Activated naive CD8-positive, alpha-beta T cell treated with anti-CD3 and anti-CD28 coated beads, Interleukin-2, amount 50 U/mL, for 24 hours (primary cell): ENCODE data around the gene CDK5RAP2.
"Not testable (repeated sequence)": the region's sequence is repeated elsewhere in the genome, so short reads cannot be mapped to it uniquely, and the experiment has no call there.

Source experiments
- ATAC-seq: fragments of 150-1000 bp; cut with Tn5 transposase; one replicate; pipeline ENCODE4 v1.10.0; 2021
- DNase-seq: peaks from one replicate; pipeline ENCODE4 v3.0.0; 2021
- H3K27ac Mint-ChIP-seq: one replicate; pipeline ENCODE4 v1.8.0; 2021; ENCODE audit warnings: mild to moderate bottlenecking, mixed read lengths
- H3K27me3 Mint-ChIP-seq: one replicate; pipeline ENCODE4 v1.8.0; 2021; ENCODE audit warnings: mixed read lengths
- H3K36me3 Mint-ChIP-seq: one replicate; pipeline ENCODE4 v1.8.0; 2021; ENCODE audit warnings: low read depth, mixed read lengths
- H3K4me1 Mint-ChIP-seq: one replicate; pipeline ENCODE4 v1.8.0; 2021; ENCODE audit warnings: mixed read lengths
- H3K4me3 Mint-ChIP-seq: one replicate; pipeline ENCODE4 v1.8.0; 2021; ENCODE audit warnings: mild to moderate bottlenecking, moderate library complexity, mixed read lengths
- H3K9me3 Mint-ChIP-seq: one replicate; pipeline ENCODE4 v1.8.0; 2021; ENCODE audit warnings: mixed read lengths

CDK5RAP2 gene

DNA sequence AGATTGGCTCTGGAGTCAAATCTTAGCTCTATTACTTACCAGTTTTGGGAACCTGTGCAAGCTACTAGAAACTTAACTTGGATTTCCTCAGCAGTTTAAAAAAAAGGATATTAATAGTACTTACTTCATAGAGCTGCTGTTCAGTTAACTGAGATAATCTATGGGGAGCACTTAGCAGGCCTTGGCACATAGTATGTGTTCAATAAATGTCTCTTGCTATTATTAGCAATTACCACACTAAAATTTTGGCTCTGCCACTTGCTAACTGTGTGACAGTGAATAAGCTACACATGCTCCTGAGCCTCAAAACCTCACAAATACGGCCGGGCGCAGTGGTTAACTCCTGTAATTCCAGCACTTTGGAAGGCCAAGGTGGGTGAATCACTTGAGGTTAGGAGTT lies 55.9 kb downstream of the CDK5RAP2 start:
- H3K27ac Mint-ChIP-seq = no peak overlapping the region
- DNase-seq = no peak
- H3K4me1 Mint-ChIP-seq = no peaks in the 10 kb centered on the region
- H3K4me3 Mint-ChIP-seq = no peak overlapping the region
- H3K27me3 Mint-ChIP-seq = no peaks in the 10 kb centered on the region
- ATAC-seq = no peak
- peaks cover 72% of the 10 kb centered on the region for H3K36me3 Mint-ChIP-seq
- no peaks in the 10 kb centered on the region for H3K9me3 Mint-ChIP-seq

DNA sequence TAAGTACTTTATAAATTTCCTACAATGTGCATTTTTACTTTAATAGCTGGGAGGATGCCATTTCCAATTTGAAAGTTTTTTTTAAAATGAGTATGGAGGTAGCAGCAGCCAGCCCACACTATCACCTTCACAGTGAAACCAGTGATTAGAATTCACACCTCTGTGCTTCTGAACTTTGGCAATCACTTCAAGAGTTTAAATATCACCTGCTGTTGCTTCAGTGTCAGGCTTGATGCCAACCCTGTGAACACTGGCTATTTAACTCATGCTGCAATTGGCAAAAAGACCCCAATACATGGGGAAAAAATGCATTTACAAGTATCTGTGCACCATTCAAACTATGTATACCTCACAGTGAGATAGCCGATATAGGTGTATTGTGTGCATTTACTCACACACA lies 57.4 kb downstream of the CDK5RAP2 start:
- DNase-seq (no peak), ATAC-seq (no peak)
- no peaks in the 10 kb centered on the region for H3K4me1 Mint-ChIP-seq
- no peak overlapping the region for H3K4me3 Mint-ChIP-seq
- H3K9me3 Mint-ChIP-seq = no peaks in the 10 kb centered on the region
- H3K36me3 Mint-ChIP-seq = peaks cover 69% of the 10 kb centered on the region
- no peaks in the 10 kb centered on the region for H3K27me3 Mint-ChIP-seq
- H3K27ac Mint-ChIP-seq = no peak overlapping the region

DNA sequence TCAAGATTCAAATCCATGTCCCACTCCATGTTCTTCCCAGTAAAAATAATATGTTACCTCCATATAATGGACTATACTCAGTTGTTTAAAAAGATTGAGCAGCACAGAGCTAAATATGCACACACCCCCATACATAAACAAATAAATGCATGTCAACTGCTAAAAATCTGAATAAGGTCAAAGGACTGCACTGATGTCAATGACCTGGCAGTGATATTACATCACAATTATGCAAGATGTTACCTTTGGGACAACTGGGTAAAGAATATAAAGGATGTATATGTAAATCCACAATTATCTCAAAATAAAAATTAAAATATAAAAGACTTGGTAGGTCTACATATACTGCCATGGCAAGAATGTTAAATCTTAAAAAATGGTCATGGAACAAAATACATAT lies 57.9 kb downstream of the CDK5RAP2 start:
- no peak for DNase-seq
- ATAC-seq = no peak
- Mint-ChIP-seq H3K27me3 (no peaks in the 10 kb centered on the region), H3K4me1 (no peaks in the 10 kb centered on the region), H3K4me3 (no peak overlapping the region), H3K36me3 (peaks cover 67% of the 10 kb centered on the region), H3K9me3 (no peaks in the 10 kb centered on the region), H3K27ac (no peak overlapping the region)

DNA sequence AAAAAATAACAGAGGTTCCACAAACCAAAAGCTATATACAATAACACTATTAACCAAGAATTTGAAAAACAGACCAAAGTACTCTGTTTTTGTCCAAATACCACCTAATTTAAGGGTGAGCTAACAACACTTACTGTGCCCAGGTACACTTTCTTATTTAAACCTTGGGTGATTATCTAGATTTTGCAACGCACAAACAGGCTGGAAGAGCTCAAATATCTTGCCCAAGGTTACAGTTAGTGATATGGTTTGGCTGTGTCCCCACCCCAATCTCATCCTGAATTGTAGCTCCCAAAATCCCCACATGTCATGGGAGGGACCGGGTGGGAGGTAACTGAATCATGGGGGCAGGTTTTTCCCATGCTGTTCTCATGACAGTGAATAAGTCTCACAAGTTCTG lies 58.9 kb downstream of the CDK5RAP2 start:
- no peaks in the 10 kb centered on the region for H3K9me3 Mint-ChIP-seq
- no peak overlapping the region for H3K4me3 Mint-ChIP-seq
- DNase-seq (no peak), ATAC-seq (no peak)
- peaks cover 65% of the 10 kb centered on the region for H3K36me3 Mint-ChIP-seq
- H3K4me1 Mint-ChIP-seq = no peaks in the 10 kb centered on the region
- H3K27me3 Mint-ChIP-seq = no peaks in the 10 kb centered on the region
- no peak overlapping the region for H3K27ac Mint-ChIP-seq

DNA sequence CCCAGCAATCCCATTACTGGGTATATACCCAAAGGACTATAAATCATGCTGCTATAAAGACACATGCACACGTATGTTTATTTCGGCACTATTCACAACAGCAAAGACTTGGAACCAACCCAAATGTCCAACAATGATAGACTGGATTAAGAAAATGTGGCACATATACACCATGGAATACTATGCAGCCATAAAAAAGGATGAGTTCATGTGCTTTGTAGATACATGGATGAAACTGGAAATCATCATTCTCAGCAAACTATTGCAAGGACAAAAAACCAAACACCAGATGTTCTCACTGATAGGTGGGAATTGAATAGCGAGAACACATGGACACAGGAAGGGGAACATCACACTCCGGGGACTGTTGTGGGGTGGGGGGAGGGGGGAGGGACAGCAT lies 64.0 kb downstream of the CDK5RAP2 start:
- not testable (repeated sequence) for H3K9me3 Mint-ChIP-seq, ATAC-seq, H3K27ac Mint-ChIP-seq, DNase-seq, H3K4me3 Mint-ChIP-seq, H3K4me1 Mint-ChIP-seq, H3K27me3 Mint-ChIP-seq
- peaks cover 82% of the 10 kb centered on the region for H3K36me3 Mint-ChIP-seq

DNA sequence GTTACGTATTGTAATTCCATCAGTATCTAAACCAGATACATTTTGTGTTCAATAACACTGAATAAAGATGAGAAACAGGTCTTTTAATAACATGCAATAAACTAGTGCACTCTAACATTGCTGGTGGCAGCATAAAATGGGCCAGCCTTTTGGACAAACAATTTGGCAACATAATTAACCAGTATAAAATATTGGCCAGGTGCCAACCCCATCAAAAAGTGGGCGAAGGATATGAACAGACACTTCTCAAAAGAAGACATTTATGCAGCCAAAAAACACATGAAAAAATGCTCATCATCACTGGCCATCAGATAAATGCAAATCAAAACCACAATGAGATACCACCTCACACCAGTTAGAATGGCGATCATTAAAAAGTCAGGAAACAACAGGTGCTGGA lies 64.5 kb downstream of the CDK5RAP2 start:
- DNase-seq, H3K27ac Mint-ChIP-seq, H3K4me3 Mint-ChIP-seq, H3K27me3 Mint-ChIP-seq, ATAC-seq, H3K9me3 Mint-ChIP-seq, H3K4me1 Mint-ChIP-seq: not testable (repeated sequence)
- H3K36me3 Mint-ChIP-seq = peaks cover 83% of the 10 kb centered on the region

DNA sequence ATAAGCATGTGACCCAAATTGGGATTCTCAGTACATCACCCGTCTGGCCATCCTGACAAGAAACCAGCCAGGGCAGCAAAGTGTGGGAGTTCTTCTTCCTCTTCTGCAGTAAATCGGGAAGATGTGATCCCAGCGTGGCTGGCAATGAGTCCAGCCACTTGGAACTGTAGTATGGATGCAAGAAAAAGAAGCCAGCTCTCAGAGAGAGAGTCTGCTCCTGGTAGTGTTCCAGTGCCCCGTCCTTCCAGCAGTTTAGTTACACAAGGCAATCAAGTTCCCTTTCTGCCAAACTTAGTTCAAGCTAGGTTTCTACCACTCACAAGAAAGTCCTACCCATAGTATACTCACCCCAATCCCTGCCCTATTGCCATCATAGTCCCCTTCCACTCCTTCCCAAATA lies 65.6 kb downstream of the CDK5RAP2 start:
- no peaks in the 10 kb centered on the region for H3K27me3 Mint-ChIP-seq
- no peaks in the 10 kb centered on the region for H3K4me1 Mint-ChIP-seq
- ATAC-seq (no peak), DNase-seq (no peak)
- H3K36me3 Mint-ChIP-seq = peaks cover 85% of the 10 kb centered on the region
- peaks cover 4% of the 10 kb centered on the region for H3K9me3 Mint-ChIP-seq
- H3K4me3 Mint-ChIP-seq = no peak overlapping the region
- H3K27ac Mint-ChIP-seq = no peak overlapping the region

DNA sequence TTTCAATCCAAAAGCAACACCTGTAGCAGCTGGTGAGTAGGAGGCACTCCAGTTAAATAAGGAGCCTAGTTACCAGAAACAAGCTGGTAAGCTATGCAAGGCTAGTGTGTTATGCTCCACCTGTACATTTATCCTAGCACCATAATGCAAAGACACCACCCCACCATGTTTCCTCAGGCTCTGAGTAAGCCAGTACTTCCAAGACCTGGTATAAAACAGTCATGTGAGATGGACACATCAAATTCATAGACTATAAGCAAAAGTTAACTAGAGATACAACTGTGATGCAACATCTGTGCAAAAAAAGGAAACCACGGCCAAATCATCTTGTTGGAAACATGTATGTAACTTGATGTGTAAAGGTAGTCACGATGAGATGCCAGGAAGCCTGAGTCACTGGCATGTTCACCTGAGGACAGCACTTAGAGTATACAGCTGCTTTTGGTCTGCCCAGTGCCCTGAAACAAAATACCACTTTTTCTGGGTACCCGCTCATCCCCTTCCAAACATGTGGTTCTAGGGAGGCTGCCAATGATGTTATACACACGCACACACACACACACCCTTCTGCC lies 66.1 kb downstream of the CDK5RAP2 start:
- H3K4me3 Mint-ChIP-seq = no peak overlapping the region
- no peaks in the 10 kb centered on the region for H3K27me3 Mint-ChIP-seq
- no peaks in the 10 kb centered on the region for H3K4me1 Mint-ChIP-seq
- H3K27ac Mint-ChIP-seq = no peak overlapping the region
- DNase-seq (no peak), ATAC-seq (no peak)
- H3K9me3 Mint-ChIP-seq = peaks cover 4% of the 10 kb centered on the region
- peaks cover 86% of the 10 kb centered on the region for H3K36me3 Mint-ChIP-seq

DNA sequence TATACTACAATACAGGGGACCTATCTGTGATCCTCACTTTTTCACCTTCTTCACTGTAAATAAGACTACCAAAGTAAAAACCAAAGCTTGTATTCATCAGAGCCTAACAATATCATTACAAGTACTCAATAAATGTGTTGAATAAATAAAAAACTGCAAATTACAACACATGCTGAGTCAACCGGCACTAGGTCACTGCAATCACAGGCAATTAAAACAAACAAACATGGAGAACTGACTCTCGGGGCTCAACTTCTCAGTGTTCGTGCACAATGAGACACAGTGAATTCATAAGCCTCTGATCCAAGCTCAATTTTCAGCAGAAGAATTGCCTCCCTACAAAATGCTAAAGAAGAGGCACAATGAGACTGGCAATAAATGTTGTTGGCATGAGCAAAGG lies 69.2 kb downstream of the CDK5RAP2 start:
- H3K36me3 Mint-ChIP-seq = peaks cover 84% of the 10 kb centered on the region
- H3K27me3 Mint-ChIP-seq = no peaks in the 10 kb centered on the region
- H3K27ac Mint-ChIP-seq = no peak overlapping the region
- no peak overlapping the region for H3K4me3 Mint-ChIP-seq
- DNase-seq (no peak), ATAC-seq (no peak)
- peaks cover 11% of the 10 kb centered on the region for H3K9me3 Mint-ChIP-seq
- no peaks in the 10 kb centered on the region for H3K4me1 Mint-ChIP-seq

DNA sequence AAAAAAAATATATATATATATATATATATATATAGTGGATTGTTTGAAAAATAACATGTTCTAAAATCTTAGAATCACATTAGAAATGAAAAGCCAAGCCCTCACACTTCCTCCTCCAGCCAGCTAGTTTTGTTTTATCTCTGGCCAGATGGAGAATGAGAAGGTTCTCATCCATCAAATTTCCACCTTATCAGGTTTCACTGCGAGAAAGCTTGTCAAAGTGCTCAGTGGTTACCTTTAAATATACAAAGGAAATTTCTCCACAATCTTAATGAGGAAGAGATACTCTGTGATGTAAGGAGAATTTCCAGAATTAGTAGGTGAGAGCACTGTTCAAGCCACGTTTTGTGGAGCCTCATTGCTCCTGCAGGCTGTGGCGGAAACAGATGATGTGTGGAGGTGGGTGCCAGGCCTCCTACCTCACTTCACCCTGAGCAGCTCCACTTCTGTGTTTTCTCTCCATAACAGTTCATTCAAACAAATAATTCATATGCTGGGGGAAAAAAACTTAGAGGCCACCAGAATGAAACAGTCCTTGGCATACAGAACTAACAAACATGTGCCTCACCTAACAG lies 71.9 kb downstream of the CDK5RAP2 start:
- H3K4me1 Mint-ChIP-seq = no peaks in the 10 kb centered on the region
- H3K27ac Mint-ChIP-seq = no peak overlapping the region
- H3K36me3 Mint-ChIP-seq = peaks cover 64% of the 10 kb centered on the region
- H3K27me3 Mint-ChIP-seq = no peaks in the 10 kb centered on the region
- H3K4me3 Mint-ChIP-seq = no peak overlapping the region
- ATAC-seq (no peak), DNase-seq (no peak)
- peaks cover 11% of the 10 kb centered on the region for H3K9me3 Mint-ChIP-seq

DNA sequence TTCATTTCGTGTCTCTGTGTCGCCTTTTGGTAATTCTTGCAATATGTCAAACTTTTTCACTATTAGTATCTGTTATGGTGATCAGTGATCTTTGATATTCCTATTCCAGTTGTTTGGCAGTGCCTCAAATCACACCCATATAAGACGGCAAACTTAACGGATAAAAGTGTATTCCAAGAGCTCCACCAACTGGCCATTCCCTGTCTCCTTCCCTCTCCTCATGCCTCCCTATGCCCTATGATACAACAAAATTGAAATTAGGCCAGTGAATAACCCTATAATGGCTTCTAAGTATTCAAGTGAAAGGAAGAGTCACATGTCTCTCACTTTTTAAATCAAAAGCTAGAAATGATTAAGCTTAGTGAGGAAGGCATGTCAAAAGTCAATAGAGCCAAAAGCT lies 74.8 kb downstream of the CDK5RAP2 start:
- Mint-ChIP-seq H3K4me3 (no peak overlapping the region), H3K36me3 (peaks cover 49% of the 10 kb centered on the region), H3K27me3 (no peaks in the 10 kb centered on the region), H3K27ac (no peak overlapping the region), H3K4me1 (no peaks in the 10 kb centered on the region), H3K9me3 (peaks cover 7% of the 10 kb centered on the region)
- ATAC-seq (no peak), DNase-seq (no peak)

DNA sequence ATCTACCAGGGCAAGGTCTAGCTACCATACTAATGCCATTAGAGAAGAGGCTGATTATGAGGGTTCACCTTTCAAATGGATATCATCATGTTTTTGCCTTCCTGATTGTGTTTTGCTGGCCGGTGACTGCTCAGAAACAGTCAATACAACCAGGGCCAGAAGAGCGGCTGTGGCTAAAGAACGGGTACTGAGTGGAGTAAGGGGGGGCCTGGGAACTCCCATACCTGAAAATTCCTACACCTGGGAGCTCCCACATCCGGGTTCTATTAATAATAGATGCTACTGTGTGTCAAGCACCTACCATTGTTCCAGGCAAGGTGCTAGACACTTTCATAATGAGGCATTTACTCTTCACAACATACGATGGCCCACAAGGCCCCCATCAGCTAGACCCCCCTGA lies 79.2 kb downstream of the CDK5RAP2 start:
- H3K36me3 Mint-ChIP-seq = peaks cover 33% of the 10 kb centered on the region
- DNase-seq (no peak), ATAC-seq (no peak)
- H3K27me3 Mint-ChIP-seq = no peaks in the 10 kb centered on the region
- no peaks in the 10 kb centered on the region for H3K4me1 Mint-ChIP-seq
- no peaks in the 10 kb centered on the region for H3K9me3 Mint-ChIP-seq
- no peak overlapping the region for H3K27ac Mint-ChIP-seq
- H3K4me3 Mint-ChIP-seq = no peak overlapping the region

DNA sequence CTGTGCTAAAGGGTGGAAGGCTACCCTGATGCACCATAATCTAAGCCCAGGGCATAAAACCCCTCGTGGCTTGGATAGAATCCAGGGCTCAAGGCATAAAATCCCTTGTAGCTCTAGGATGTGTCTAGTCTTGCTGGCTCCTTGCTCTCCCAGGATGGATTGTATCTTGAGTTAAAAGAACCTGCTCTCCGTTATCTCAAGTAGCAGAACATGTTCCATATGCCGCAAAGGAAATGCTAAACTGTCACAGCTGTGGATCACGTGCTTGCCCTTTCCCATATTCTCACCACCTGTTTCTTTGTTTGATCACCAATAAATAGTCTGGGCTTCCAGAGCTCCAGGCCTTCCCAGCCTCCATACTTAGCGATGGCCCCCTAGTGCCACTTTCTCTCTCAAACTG lies 82.1 kb downstream of the CDK5RAP2 start:
- H3K27ac Mint-ChIP-seq, H3K4me1 Mint-ChIP-seq, DNase-seq, H3K4me3 Mint-ChIP-seq, H3K9me3 Mint-ChIP-seq, H3K27me3 Mint-ChIP-seq, ATAC-seq: not testable (repeated sequence)
- peaks cover 34% of the 10 kb centered on the region for H3K36me3 Mint-ChIP-seq

DNA sequence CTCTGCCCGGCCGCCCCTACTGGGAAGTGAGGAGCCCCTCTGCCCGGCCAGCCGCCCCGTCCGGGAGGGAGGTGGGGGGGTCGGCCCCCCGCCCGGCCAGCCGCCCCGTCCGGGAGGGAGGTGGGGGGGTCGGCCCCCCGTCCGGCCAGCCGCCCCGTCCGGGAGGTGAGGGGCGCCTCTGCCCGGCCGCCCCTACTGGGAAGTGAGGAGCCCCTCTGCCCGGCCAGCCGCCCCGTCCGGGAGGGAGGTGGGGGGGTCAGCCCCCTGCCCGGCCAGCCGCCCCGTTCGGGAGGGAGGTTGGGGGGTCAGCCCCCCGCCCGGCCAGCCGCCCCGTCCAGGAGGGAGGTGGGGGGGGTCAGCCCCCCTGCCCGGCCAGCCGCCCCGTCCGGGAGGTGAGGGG lies 83.5 kb downstream of the CDK5RAP2 start:
- H3K4me3 Mint-ChIP-seq, DNase-seq: not testable (repeated sequence)
- peaks cover 24% of the 10 kb centered on the region for H3K36me3 Mint-ChIP-seq

DNA sequence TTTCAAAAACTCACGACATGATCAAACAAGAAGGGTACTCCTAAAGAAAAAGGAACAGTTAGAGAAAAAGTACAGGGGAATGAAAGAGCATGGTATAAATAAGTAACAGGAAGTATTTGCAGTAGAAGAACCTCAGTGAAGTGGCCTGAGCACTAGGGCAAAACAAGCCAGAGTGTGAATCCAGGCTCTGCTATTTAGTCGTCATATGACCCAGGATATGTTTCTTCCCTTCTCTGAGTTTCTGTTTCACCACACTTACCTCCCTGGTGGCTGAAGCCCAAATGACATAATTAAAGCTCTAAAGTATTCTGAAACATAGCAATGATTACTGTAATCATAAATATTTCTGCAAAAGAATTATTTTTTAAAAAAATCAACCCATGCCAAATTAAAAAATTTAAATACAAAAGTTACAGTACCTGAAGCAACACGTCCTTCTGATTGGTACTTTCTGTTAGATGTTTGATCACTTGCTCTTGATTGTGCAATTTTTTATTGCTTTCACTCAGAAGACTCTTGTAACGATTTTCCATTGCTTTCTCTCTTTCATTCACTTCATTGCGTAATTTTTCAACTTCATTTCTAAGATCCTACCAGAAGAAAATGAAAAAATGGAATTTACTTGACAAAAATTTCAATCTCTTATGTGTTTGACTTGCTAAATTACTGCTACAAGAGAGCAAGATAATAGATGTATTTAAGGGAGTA lies 88.9 kb downstream of the CDK5RAP2 start:
- Mint-ChIP-seq H3K36me3 (peaks cover 45% of the 10 kb centered on the region), H3K27me3 (no peaks in the 10 kb centered on the region), H3K27ac (no peak overlapping the region), H3K4me1 (peaks cover 2% of the 10 kb centered on the region), H3K4me3 (no peak overlapping the region), H3K9me3 (peaks cover 4% of the 10 kb centered on the region)
- DNase-seq (no peak), ATAC-seq (no peak)

More for the DNA sequence above, 83.5 kb downstream of the CDK5RAP2 start:
- not testable (repeated sequence) for H3K9me3 Mint-ChIP-seq, H3K27me3 Mint-ChIP-seq, H3K27ac Mint-ChIP-seq, H3K4me1 Mint-ChIP-seq, ATAC-seq
